Astrocyte (in vitro differentiated cells and primary cell): ENCODE results near the gene SELENOK. TPM values are rescaled to one million over a fixed set of nuclear protein-coding genes. Genes with fewer than 3 reads are reported as not detected.

ENCODE experiments used
- DNase-seq: peaks from one replicate; pipeline ENCODE4 v3.0.0-alpha.2; 2010; ENCODE audit warnings: low read depth
- FAIRE-seq: peaks from 2 replicates; lab custom pipeline; 2011; peaks lifted over from hg19 to GRCh38; lab: Jason Lieb, UNC
- H2AFZ ChIP-seq: 2 replicates; pipeline ENCODE4 v1.6.0; 2012; ENCODE audit warnings: low read depth, low read length, inconsistent platforms
- H3K27ac ChIP-seq: 2 replicates; pipeline ENCODE4 v1.5.1; 2011; ENCODE audit warnings: low read depth, low read length, inconsistent platforms
- H3K27me3 ChIP-seq: 2 replicates; pipeline ENCODE4 v1.6.0; 2011; ENCODE audit warnings: low read length, inconsistent platforms; ENCODE audit not compliant: insufficient read depth
- H3K36me3 ChIP-seq: 2 replicates; pipeline ENCODE4 v1.5.1; 2011; ENCODE audit warnings: low read length, inconsistent platforms; ENCODE audit not compliant: insufficient read depth
- H3K4me1 ChIP-seq: 2 replicates; pipeline ENCODE4 v1.5.1; 2011; ENCODE audit warnings: low read length, inconsistent platforms; ENCODE audit not compliant: insufficient read depth
- H3K4me2 ChIP-seq: 2 replicates; pipeline ENCODE4 v1.6.0; 2012; ENCODE audit warnings: low read length, inconsistent platforms
- H3K4me3 ChIP-seq: 2 replicates; pipeline ENCODE4 v1.5.1; 2011; ENCODE audit warnings: low read depth, mild to moderate bottlenecking, low read length, inconsistent platforms; ENCODE audit not compliant: insufficient read depth
- H3K79me2 ChIP-seq: 2 replicates; pipeline ENCODE4 v1.6.0; 2012; ENCODE audit warnings: mild to moderate bottlenecking, low read length, inconsistent platforms; ENCODE audit not compliant: insufficient read depth
- H3K9ac ChIP-seq: 2 replicates; pipeline ENCODE4 v1.6.0; 2012; ENCODE audit warnings: mild to moderate bottlenecking, low read length, inconsistent platforms
- H3K9me3 ChIP-seq: 2 replicates; pipeline ENCODE4 v1.5.1; 2012; ENCODE audit warnings: low read depth, mild to moderate bottlenecking, low read length, inconsistent platforms; ENCODE audit not compliant: insufficient read depth
- H4K20me1 ChIP-seq: 2 replicates; pipeline ENCODE4 v1.6.0; 2012; ENCODE audit warnings: low read length, inconsistent platforms; ENCODE audit not compliant: insufficient read depth
- H3K27ac Mint-ChIP-seq: one replicate; pipeline ENCODE4 v1.8.0; 2021; ENCODE audit warnings: mild to moderate bottlenecking, mixed read lengths; ENCODE audit not compliant: unreplicated experiment
- H3K27me3 Mint-ChIP-seq: one replicate; pipeline ENCODE4 v1.8.0; 2021; ENCODE audit warnings: low read depth, mixed read lengths; ENCODE audit not compliant: unreplicated experiment
- H3K36me3 Mint-ChIP-seq: one replicate; pipeline ENCODE4 v1.8.0; 2021; ENCODE audit warnings: low read depth, mixed read lengths; ENCODE audit not compliant: unreplicated experiment
- H3K4me1 Mint-ChIP-seq: one replicate; pipeline ENCODE4 v1.8.0; 2021; ENCODE audit warnings: low read depth, mixed read lengths; ENCODE audit not compliant: unreplicated experiment
- H3K4me3 Mint-ChIP-seq: one replicate; pipeline ENCODE4 v1.8.0; 2021; ENCODE audit warnings: mild to moderate bottlenecking, moderate library complexity, mixed read lengths; ENCODE audit not compliant: unreplicated experiment
- H3K9me3 Mint-ChIP-seq: one replicate; pipeline ENCODE4 v1.8.0; 2021; ENCODE audit warnings: mild to moderate bottlenecking, mixed read lengths; ENCODE audit not compliant: unreplicated experiment
- EZH2 ChIP-seq: IDR thresholded peaks from 2 replicates; pipeline ENCODE4 v1.6.1; 2012; ENCODE audit warnings: mild to moderate bottlenecking, low read length, inconsistent platforms; ENCODE audit not compliant: insufficient read depth
- total RNA-seq: library from RNA; stranded (reverse); gene quantifications from 2 replicates; pipeline ENCODE4 v1.2.1, GENCODE V29; 2021
- TF ChIP-seq, protein P1 (sequence below): IDR thresholded peaks from 2 replicates; pipeline ENCODE4 v1.5.1; 2011; ENCODE audit warnings: low read depth, mild to moderate bottlenecking, inconsistent platforms, low read length, moderate library complexity; ENCODE audit not compliant: insufficient read depth

The SELENOK gene
- total RNA-seq, 1 donor from 2014 or later: 43.7 TPM

DNA sequence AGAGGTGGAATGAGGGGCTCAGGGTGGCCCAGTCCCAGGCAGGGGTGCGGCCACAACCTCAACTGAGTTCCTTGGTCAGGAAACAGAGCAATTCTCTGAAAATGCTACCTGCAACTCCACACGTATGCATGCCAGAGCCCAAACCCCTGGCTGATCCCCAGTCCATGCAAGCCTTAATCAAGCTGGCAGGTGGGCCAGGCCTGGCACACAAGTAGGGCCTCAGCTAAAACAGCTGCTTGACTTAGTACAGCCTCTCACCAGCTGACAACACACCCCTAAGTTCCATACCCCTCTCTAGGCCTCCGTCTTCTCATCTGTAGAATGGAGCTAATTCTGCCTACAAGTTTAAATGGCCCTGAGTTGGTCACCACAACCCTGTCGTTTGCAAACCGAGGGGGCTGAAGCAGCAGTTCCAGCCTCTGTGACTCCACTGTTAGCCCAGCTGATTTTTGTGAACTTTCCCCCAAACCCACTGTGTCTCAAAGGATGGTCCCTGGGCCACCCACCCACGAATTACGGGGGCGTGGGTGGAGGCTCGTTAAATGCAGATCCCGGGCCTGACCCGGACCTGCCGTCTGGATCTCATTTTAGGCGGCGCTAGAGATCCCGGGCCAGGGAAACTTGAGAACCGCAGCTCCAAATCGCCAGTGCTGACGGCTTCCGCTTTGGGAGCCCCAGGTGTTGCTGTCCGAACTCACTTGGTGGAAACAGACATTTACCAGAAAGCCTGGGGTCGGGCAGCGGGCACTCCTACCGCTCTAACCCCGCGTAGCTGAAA is 46.4 kb downstream of the SELENOK start:
- FAIRE-seq: no peak
- no peaks in the 10 kb centered on the region for H4K20me1 ChIP-seq
- peaks cover 8% of the 10 kb centered on the region for H3K4me1 ChIP-seq
- Mint-ChIP-seq H3K4me1 (peaks cover 2% of the 10 kb centered on the region), H3K9me3 (peaks cover 2% of the 10 kb centered on the region), H3K36me3 (no peaks in the 10 kb centered on the region), H3K27ac (no peak overlapping the region), H3K27me3 (peaks cover 31% of the 10 kb centered on the region), H3K4me3 (peak overlapping the region; percentile 79)
- peaks cover 24% of the 10 kb centered on the region for H3K27me3 ChIP-seq
- peak overlapping the region; percentile 57 for H3K9ac ChIP-seq
- H3K79me2 ChIP-seq: no peaks in the 10 kb centered on the region
- peak overlapping the region; percentile 93 for H3K4me2 ChIP-seq
- H3K27ac ChIP-seq: no peak overlapping the region
- H3K4me3 ChIP-seq: peak overlapping the region; percentile 61
- DNase-seq: peak; percentile 29
- H3K36me3 ChIP-seq: no peaks in the 10 kb centered on the region
- TF ChIP-seq, protein P1, sequence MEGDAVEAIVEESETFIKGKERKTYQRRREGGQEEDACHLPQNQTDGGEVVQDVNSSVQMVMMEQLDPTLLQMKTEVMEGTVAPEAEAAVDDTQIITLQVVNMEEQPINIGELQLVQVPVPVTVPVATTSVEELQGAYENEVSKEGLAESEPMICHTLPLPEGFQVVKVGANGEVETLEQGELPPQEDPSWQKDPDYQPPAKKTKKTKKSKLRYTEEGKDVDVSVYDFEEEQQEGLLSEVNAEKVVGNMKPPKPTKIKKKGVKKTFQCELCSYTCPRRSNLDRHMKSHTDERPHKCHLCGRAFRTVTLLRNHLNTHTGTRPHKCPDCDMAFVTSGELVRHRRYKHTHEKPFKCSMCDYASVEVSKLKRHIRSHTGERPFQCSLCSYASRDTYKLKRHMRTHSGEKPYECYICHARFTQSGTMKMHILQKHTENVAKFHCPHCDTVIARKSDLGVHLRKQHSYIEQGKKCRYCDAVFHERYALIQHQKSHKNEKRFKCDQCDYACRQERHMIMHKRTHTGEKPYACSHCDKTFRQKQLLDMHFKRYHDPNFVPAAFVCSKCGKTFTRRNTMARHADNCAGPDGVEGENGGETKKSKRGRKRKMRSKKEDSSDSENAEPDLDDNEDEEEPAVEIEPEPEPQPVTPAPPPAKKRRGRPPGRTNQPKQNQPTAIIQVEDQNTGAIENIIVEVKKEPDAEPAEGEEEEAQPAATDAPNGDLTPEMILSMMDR: peak; percentile 13
- TF ChIP-seq EZH2: no peak
- H3K9me3 ChIP-seq: no peaks in the 10 kb centered on the region
- peak overlapping the region; percentile 82 for H2AFZ ChIP-seq

DNA sequence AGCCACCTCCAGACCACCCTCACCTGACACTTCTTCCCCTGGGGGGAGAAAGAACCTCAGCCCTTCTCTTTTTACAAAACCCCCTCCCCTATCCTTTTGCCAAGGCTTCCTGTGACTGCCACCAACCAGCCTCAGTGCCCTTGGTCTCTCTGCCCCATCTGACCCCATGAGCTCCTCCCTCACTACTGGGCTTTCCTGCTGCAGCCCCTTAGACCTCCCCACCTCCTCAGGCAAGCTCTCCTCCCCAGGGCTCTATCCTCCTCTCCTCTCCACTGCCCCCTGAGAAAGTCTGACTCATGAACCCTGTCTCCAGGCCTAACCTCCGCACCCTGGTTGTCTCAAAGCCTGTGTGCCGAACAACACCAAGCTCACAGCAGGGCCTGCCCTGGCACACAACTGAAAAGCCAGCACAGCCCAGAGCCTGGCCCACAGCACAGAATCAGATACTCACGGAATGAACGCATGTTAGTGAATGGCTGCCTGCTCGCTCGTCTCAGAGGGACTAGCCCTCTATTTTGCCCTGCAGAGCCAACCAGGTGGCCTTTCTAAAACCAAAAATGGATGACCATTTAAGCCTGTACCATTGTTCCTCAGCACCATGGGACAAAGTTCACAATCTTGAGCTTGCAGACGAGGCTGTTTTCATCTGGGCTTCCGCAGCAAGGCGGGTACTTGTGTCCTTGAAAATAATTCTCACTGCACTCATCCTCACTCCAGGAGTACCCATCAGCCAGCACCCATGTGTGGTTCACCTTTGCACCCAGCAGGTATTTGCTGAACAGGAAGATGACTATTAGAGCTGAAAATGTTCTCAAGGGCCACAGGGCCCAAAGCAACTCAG is 47.2 kb downstream of the SELENOK start:
- no peaks in the 10 kb centered on the region for H4K20me1 ChIP-seq
- no peaks in the 10 kb centered on the region for H3K36me3 Mint-ChIP-seq
- no peak for DNase-seq
- H3K4me1 ChIP-seq: peaks cover 8% of the 10 kb centered on the region
- no peak overlapping the region for H3K27ac Mint-ChIP-seq
- H3K9me3 Mint-ChIP-seq: peaks cover 2% of the 10 kb centered on the region
- no peaks in the 10 kb centered on the region for H3K9me3 ChIP-seq
- no peak overlapping the region for H2AFZ ChIP-seq
- peaks cover 2% of the 10 kb centered on the region for H3K4me1 Mint-ChIP-seq
- FAIRE-seq: no peak
- no peak for TF ChIP-seq EZH2
- TF ChIP-seq, protein P1: no peak
- peaks cover 24% of the 10 kb centered on the region for H3K27me3 ChIP-seq
- H3K27me3 Mint-ChIP-seq: peaks cover 30% of the 10 kb centered on the region
- H3K4me2 ChIP-seq: no peak overlapping the region
- H3K4me3 ChIP-seq: no peak overlapping the region
- no peak overlapping the region for H3K27ac ChIP-seq
- H3K79me2 ChIP-seq: no peaks in the 10 kb centered on the region
- H3K9ac ChIP-seq: no peak overlapping the region
- peak overlapping the region; percentile 79 for H3K4me3 Mint-ChIP-seq
- H3K36me3 ChIP-seq: no peaks in the 10 kb centered on the region
